GM21360 (cell line): Measurements from ENCODE around the gene CAMKMT.

Experiments
- ATAC-seq: cut with Tn5 transposase; IDR thresholded peaks from one replicate; pipeline ENCODE4 v1.9.1; 2021; ENCODE audit warnings: mild to moderate bottlenecking, moderate library complexity; ENCODE audit not compliant: unreplicated experiment

The CAMKMT gene

DNA sequence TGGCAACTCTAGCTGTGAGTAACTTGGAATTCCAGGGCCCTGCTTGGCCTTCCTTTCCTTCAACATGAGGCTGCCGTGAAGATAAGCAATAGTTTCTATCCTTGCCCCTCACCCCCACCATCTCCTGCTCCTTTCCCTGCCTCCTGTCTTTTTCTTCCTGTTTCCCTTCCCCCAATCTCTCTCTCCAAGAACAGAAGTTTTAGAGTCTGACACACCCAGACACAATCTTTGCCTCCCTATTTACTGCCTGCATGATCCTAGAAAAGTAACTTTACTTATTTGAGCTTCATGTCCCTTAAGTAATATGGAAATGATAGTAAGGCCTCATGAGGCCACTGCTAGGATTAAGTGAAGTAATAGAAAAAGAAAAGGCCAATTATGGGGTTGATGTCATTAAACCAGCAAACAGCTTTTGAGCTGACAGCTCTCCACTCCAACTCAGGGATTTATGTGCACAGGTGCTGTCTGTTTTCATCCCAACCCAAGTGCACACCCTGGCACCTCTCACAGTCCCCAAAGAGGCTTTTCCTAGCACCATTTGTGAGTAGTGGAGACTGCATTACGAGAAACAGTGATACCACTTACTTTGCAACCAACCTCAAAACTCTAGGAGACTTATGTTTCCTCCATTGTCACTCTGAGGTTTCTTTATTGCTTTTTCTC is 456.1 kb downstream of the CAMKMT start:
- no peak for ATAC-seq

DNA sequence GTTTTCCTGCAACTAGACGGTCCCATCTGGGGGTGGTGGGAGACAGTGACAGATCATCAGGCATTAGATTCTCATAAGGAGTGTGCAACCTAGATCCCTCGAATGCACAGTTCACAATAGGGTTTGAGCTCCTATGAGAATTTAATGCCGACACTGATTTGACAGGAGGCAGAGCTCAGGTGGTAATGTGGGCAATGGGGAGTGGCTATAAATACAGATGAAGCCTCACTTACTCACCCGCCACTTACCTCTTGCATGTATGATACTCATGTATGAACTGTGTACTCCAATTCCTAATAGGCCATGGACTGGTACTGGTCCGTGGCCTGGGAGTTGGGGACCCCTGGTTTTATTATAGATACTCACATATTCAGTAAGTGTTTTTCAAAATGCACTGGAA is 457.3 kb downstream of the CAMKMT start:
- ATAC-seq: no peak

DNA sequence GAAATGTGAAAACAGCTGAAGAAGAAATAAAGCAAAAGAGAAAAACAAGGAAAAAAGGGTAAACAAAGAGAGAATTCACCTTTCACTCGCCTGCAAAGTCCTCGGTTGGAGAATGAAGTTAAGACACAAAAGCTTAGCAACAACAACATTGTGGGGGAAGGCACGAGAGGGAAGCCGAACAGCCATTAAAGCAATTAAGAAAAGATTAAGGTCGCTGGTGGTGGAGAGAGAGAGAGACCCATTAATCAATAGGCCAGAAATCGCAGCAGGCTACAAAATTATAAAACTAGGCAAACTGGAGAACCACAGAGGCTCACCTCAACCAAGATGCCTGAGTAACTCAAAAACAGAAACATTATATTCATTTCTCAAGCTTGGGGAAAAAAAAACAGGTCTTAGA is 459.8 kb downstream of the CAMKMT start:
- no peak for ATAC-seq

- no peak for ATAC-seq
Observed at GRCh38 chr2:44822174-44822573, 460.4 kb downstream of the CAMKMT start.
